CD14-positive monocyte (primary cell): ENCODE results near the gene MYO16. TPM values are rescaled to one million over a fixed set of nuclear protein-coding genes. Genes with fewer than 3 reads are reported as not detected.

Experiments
- DNase-seq, 3 donors: peaks; one replicate each; pipeline ENCODE4 v3.0.0-alpha.2; 2011 to 2022
- H2AFZ ChIP-seq: 2 replicates; pipeline ENCODE4 v1.6.0; 2012; ENCODE audit warnings: mild to moderate bottlenecking, low read depth, low read length, inconsistent platforms; ENCODE audit not compliant: insufficient read depth, poor library complexity, severe bottlenecking
- H3K27ac ChIP-seq, 2 donors: 1 replicate in 1 of 2; 2 replicates in 1 of 2; pipeline ENCODE4 v1.5.1; 2012 to 2013; ENCODE audit warnings: low read length in 2 of 2, control low read depth in 1 of 2, inconsistent platforms in 1 of 2, low read depth in 1 of 2, mild to moderate bottlenecking in 1 of 2
- H3K27me3 ChIP-seq, 2 donors: one replicate each; pipeline versions ENCODE4 v1.6.0 to v1.6.1; 2011 to 2013; ENCODE audit warnings: low read length in 2 of 2; ENCODE audit not compliant: control insufficient read depth in 2 of 2, insufficient read depth in 2 of 2
- H3K36me3 ChIP-seq, 2 donors: replicated peaks in 1 of 2; 1 replicate in 1 of 2; 2 replicates in 1 of 2; pipeline versions ENCODE4 v1.5.1 to v1.6.1; 2012 to 2013; ENCODE audit warnings: low read length in 2 of 2, control low read depth in 1 of 2, inconsistent platforms in 1 of 2, mild to moderate bottlenecking in 1 of 2; ENCODE audit not compliant: insufficient read depth in 2 of 2, control insufficient read depth in 1 of 2
- H3K4me1 ChIP-seq, 2 donors: 1 replicate in 1 of 2; 2 replicates in 1 of 2; pipeline versions ENCODE4 v1.5.1 to v1.6.1; 2012 to 2013; ENCODE audit warnings: low read length in 2 of 2, control low read depth in 1 of 2, inconsistent platforms in 1 of 2, mild to moderate bottlenecking in 1 of 2, moderate library complexity in 1 of 2; ENCODE audit not compliant: insufficient read depth in 2 of 2, control insufficient read depth in 1 of 2
- H3K4me2 ChIP-seq: replicated peaks from 2 replicates; pipeline ENCODE3; 2012; ENCODE audit warnings: low read length, moderate library complexity, mild to moderate bottlenecking; ENCODE audit not compliant: poor library complexity, severe bottlenecking; ENCODE audit errors: extremely low read depth
- H3K4me3 ChIP-seq, 3 experiments: fragments of 200-600 bp in 1 of 3; sonication (generic) in 1 of 3; replicated peaks in 1 of 3; 1 replicate in 2 of 3; 2 replicates in 1 of 3; pipeline ENCODE4 v1.5.1; 2011 to 2013; ENCODE audit warnings: low read length in 3 of 3, mild to moderate bottlenecking in 3 of 3, control low read depth in 2 of 3, low read depth in 2 of 3, inconsistent platforms in 1 of 3, moderate library complexity in 1 of 3
- H3K79me2 ChIP-seq: 2 replicates; pipeline ENCODE4 v1.6.0; 2012; ENCODE audit warnings: mild to moderate bottlenecking, control low read depth, inconsistent platforms, low read length, moderate library complexity; ENCODE audit not compliant: insufficient read depth
- H3K9ac ChIP-seq: 2 replicates; pipeline ENCODE4 v1.6.0; 2017; ENCODE audit warnings: low read length, mild to moderate bottlenecking; ENCODE audit not compliant: insufficient read depth, poor library complexity, severe bottlenecking
- H3K9me3 ChIP-seq, 2 donors: replicated peaks in 1 of 2; 1 replicate in 1 of 2; 2 replicates in 1 of 2; pipeline versions ENCODE4 v1.5.1 to v1.6.1; 2012 to 2013; ENCODE audit warnings: low read length in 2 of 2, control low read depth in 1 of 2; ENCODE audit not compliant: control insufficient read depth in 1 of 2, insufficient read depth in 1 of 2
- H4K20me1 ChIP-seq: 2 replicates; pipeline ENCODE4 v1.6.0; 2012; ENCODE audit warnings: mild to moderate bottlenecking, low read length, control low read depth, moderate library complexity; ENCODE audit not compliant: insufficient read depth
- H3K27ac Mint-ChIP-seq, 7 donors: one replicate each; pipeline ENCODE4 v1.8.0; 2020; ENCODE audit warnings: mild to moderate bottlenecking in 7 of 7, mixed read lengths in 7 of 7, moderate library complexity in 6 of 7, inconsistent platforms in 2 of 7
- H3K27me3 Mint-ChIP-seq, 3 donors: one replicate each; pipeline ENCODE4 v1.8.0; 2021 to 2022; ENCODE audit warnings: low read depth in 3 of 3, mild to moderate bottlenecking in 3 of 3, mixed read lengths in 3 of 3, moderate library complexity in 3 of 3, inconsistent platforms in 1 of 3
- H3K36me3 Mint-ChIP-seq, 2 donors: one replicate each; pipeline ENCODE4 v1.8.0; 2020; ENCODE audit warnings: mixed read lengths in 2 of 2, inconsistent platforms in 1 of 2, mild to moderate bottlenecking in 1 of 2
- H3K4me1 Mint-ChIP-seq: one replicate; pipeline ENCODE4 v1.8.0; 2020; ENCODE audit warnings: mild to moderate bottlenecking, mixed read lengths
- H3K4me3 Mint-ChIP-seq, 2 donors: one replicate each; pipeline ENCODE4 v1.8.0; 2020; ENCODE audit warnings: mild to moderate bottlenecking in 2 of 2, mixed read lengths in 2 of 2, moderate library complexity in 1 of 2
- H3K9me3 Mint-ChIP-seq, 7 donors: one replicate each; pipeline ENCODE4 v1.8.0; 2020 to 2022; ENCODE audit warnings: mixed read lengths in 7 of 7, mild to moderate bottlenecking in 6 of 7, moderate library complexity in 6 of 7, inconsistent platforms in 2 of 7
- CTCF ChIP-seq: fragments of 200-600 bp; IDR thresholded peaks from one replicate; pipeline ENCODE4 v1.8.0; 2022; ENCODE audit warnings: antibody characterized with exemption, mild to moderate bottlenecking
- WGBS: methylation state at CpG from one replicate; pipeline ENCODE4 v1.1.5; 2013; ENCODE audit warnings: missing lambda C conversion rate; ENCODE audit not compliant: insufficient coverage; 5-methylcytosine and 5-hydroxymethylcytosine counted together
- intact Hi-C, 2 donors: fragments of 100-400 bp; cut with micrococcal nuclease; formaldehyde crosslinking; loops; one replicate each; pipeline versions ENCODE4 v1.15.0 to v1.15.1; 2023
- polyA plus RNA-seq, 3 donors: library from polyadenylated mRNA; depleted of rRNA in 1 of 3; unstranded in 2 of 3; stranded (reverse) in 1 of 3; fragments of 300-500 nt in 2 of 3; fragments of >200 nt in 1 of 3; fragmentation: Illumina TruSeq in 2 of 3; gene quantifications; 1 replicate in 2 of 3; 2 replicates in 1 of 3; pipeline ENCODE4 v1.2.3, GENCODE V29; 2012 to 2021

MYO16 gene
- polyA plus RNA-seq, 3 donors, result not detected

- peaks cover under 1 to 13% (median 11%) of the 10 kb centered on the region in 7 donors for H3K9me3 Mint-ChIP-seq
- Histone ChIP-seq H3K27ac (no peak overlapping the region), H3K36me3 (no peaks in the 10 kb centered on the region), H3K9me3 (peaks cover 4 to 10% of the 10 kb centered on the region in 2 donors), H2AFZ (no peak overlapping the region), H3K4me3 (no peak overlapping the region), H3K9ac (no peak overlapping the region), H3K4me2 (no peak overlapping the region), H3K27me3 (no peaks in the 10 kb centered on the region), H3K4me1 (no peaks in the 10 kb centered on the region), H3K79me2 (no peaks in the 10 kb centered on the region), H4K20me1 (no peaks in the 10 kb centered on the region)
- TF ChIP-seq CTCF, result no peak
- H3K27ac Mint-ChIP-seq, result no peak overlapping the region
- no peaks in the 10 kb centered on the region for H3K36me3 Mint-ChIP-seq
- 82% methylated on average over 2 of the region's 5 CpGs for WGBS
- peak overlapping the region in 1 of 2 donors; percentile 13 for H3K4me3 Mint-ChIP-seq
- intact Hi-C loops, result no loop called here
- no peaks in the 10 kb centered on the region for H3K4me1 Mint-ChIP-seq
- peaks cover 0 to 9% (median 3%) of the 10 kb centered on the region in 3 donors for H3K27me3 Mint-ChIP-seq
- DNase-seq, result no peak
These were observed 603.9 kb downstream of the MYO16 start for GRCh38 chr13:109233293-109233692.

- Histone ChIP-seq H3K9me3 (no peaks in the 10 kb centered on the region), H3K4me3 (no peak overlapping the region), H3K4me2 (no peak overlapping the region), H3K4me1 (no peaks in the 10 kb centered on the region), H3K79me2 (no peaks in the 10 kb centered on the region), H4K20me1 (no peaks in the 10 kb centered on the region), H2AFZ (no peak overlapping the region), H3K9ac (no peak overlapping the region), H3K27me3 (peaks cover 0 to 2% of the 10 kb centered on the region in 2 donors), H3K27ac (no peak overlapping the region), H3K36me3 (no peaks in the 10 kb centered on the region)
- H3K4me3 Mint-ChIP-seq, result no peak overlapping the region
- DNase-seq, result no peak
- WGBS, result 100% methylated on average over 2 of the region's 6 CpGs
- H3K9me3 Mint-ChIP-seq, result peaks cover 0 to 6% (median 3%) of the 10 kb centered on the region in 7 donors
- peak overlapping the region in 1 of 7 donors; percentile 14 for H3K27ac Mint-ChIP-seq
- H3K36me3 Mint-ChIP-seq, result no peaks in the 10 kb centered on the region
- intact Hi-C loops, result no loop called here
- peaks cover 1% of the 10 kb centered on the region for H3K4me1 Mint-ChIP-seq
- H3K27me3 Mint-ChIP-seq, result peaks cover 3 to 5% (median 3%) of the 10 kb centered on the region in 3 donors
- TF ChIP-seq CTCF, result no peak
These were observed 606.5 kb downstream of the MYO16 start for GRCh38 chr13:109235901-109236300.
